Measurements from ENCODE around the gene LCNL1.
A peak's percentile ranks its signal among the peaks of the same experiment; 100 is the strongest.
"Not testable (repeated sequence)": the region's sequence is repeated elsewhere in the genome, so short reads cannot be mapped to it uniquely, and the experiment has no call there.

LCNL1 gene

DNA sequence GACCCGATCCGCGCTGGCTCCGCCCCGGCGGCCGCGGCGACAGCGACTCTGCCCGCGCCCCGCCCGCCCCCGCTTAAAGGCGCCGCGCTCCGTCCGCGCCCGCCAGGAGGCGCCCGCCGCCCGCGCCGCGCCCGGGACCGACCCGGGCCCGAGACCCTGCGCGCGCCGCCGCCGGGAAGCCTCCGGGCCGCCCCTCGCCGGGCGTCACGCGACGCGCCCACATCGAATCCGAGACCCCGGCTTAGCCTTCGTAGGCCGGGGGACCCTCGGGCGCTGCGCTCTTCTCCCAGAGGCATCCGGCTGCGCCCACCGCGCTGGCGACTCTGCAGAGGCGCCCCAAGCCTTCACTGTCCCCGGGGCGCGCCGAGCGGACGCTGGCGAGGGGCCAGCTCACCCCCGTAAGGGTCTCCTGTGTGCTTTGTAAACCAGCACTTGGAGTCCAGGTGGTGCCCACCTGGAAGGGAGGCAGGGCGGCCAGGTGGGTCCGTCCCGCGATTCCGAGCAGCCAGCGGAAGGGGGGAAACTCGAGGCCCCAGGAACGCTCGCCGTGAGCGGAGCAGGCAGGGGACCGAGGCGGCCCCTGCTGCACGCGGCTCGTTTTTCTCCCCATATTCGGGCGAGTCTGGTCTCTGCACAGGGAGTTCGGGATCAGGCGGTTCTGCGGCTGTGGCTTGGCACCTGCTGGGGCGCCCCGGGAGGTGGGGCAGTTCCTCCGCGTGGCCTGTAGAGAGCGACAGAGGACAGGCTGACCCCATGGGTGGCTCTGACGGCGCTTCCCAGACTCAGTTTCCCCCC lies 45.7 kb downstream of the LCNL1 start:
- peak; percentile 65 to 81 for DNase-seq

DNA sequence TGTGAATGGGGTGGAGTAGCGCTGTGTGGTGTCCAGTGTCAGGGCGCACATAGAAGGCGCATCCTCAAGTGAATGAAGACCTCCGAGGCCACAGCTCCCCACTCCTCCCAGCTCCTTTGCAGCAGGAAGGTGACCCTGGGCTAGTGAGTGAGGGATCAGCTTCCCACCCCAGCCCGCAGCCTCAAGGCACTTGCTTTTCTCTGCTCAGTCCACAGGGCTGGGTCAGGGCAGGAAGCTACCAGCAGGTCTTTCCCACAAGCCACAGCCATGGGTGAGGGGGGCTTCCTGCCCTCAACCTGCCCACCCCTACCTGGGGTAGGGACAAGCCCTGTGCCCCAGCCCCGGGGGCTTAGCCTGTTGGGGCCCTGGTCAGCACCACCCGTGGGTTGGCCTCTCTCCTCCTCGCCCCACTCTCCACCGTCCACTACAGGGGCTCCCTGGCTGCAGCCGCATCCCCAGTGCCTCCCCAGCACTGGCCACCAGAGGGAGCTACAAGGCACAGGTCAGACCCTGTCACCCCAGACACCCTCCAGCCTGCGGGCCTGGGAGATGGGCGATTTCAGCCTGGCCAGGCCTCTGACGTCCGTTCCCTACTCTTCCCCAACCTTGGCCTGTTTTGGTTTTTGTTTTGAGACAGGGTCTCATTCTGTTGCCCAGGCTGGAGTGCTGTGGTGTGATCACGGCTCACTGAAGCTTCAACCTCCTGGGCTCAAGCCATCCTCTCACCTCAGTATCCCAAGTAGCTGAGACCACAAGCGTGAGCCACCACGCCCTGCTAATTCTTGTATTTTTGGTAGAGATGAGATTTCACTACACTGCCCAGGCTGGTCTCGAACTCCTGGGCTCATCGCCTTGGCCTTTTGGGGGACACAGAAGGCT lies 46.5 kb downstream of the LCNL1 start:
- DNase-seq, result peak; percentile 69 to 74

DNA sequence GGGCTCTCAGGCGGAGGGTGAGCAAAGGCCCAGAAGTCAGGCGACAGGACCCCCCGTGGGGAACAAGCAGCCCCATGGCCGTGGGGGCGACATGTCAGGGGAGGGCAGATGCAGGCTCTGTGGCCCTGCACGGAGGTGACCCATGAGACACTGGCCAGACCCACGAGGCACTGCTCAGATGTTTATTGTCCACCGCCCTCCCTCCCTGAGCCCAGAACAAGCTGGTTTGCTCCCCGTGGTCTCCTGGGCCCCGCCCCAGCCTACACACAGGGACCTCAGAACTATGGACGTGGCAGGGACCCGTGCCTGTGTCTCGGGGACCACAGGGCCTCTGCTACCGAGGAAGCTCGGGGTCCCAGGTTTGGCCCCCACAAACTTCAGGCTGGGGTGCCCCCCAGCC lies 47.2 kb downstream of the LCNL1 start:
- DNase-seq, result no peak

DNA sequence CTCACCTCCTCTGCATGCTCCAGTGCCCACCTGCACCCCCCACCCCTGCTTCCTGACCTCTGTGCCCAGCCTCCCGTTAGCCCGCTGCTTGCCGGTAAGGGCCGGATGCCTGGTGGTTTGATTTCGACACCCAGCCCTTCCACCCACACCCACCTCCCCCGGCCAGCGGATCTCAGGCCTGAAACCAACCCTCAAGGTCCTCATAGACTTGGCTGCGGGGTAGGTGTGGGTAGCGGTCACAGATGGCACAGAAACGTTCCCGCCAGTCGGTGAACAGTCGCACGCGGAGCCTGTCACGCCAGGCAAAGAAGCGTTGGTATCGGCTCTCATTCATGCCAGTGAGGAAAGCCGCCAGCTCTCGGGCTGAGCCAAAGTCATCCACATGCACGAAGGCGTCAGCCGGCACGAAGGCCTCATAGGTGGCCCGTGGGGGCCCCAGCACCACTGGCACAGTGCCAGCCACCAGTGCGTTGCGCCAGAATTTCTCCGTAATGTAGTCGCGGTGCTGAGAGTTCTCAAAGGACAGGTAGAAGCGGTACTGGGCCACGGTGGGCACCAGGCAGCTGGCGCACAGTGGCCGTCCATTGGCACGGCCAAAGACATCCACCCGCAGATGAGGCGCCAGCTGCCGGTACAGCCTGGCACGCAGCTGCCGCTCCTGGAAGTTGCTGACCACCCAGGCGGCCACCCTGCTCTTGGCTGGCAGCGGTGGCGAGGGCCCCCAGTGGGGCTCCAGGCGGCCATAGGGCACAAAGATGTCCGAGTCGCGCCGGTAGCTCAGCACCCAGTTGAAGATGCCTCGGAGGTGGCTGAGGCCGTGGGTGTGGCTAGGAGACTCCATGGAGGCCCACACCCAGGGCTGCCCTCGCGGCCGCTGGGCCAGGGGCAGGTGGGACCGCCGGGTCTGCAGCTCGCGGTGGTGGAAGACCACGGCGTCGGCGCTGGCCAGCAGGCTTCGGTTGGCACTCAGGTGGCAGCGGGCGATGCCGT lies 48.0 kb downstream of the LCNL1 start:
- DNase-seq, result peak; percentile 59 to 62

- peak; percentile 56 to 67 for DNase-seq
Measured at GRCh38 chr9:137031904-137032640, 49.3 kb downstream of the LCNL1 start, which contains the start of gene FUT7. FUT7 (minus strand) TSS chr9:137032088; CDS start chr9:137031991, 97 bp downstream.

DNA sequence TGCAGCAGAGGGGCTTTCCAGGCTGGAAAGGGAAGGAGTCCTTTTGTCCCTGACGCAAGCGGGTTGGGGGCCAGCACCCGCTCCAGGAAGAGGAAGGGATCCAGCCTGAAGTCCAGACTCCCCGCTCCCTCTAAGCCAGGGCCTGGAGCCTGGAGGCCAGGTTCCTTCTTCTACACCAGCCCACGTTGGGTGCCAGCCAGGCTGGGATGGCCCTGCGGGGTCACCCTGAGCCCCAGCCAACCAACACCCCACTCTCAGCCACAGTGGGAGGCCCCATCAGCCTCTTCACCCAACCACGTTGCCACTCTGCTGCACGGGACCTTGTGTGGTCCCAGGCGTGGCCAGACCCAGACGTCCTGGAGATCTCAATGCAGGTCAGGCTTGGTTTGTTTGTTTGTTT lies 50.1 kb downstream of the LCNL1 start:
- DNase-seq, result peak; percentile 41 to 65

DNA sequence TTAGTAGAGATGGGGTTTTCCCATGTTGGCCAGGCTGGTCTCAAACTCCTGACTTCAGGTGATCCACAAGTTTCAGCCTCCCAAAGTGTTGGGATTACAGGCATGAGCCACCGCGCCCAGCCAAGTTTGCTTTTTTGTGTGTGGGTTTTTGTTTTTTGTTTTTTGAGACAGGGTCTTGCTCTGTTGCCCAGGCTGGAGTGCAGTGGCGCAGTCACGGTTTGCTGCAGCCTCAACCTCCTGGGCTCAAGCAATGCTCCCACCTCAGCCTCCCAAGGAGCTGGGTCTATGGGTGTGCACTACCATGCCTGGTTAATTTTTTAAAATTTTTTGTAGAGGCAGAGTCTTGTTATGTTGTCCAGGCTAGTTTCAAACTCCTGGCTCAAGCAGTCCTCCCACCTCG lies 50.7 kb downstream of the LCNL1 start:
- not testable (repeated sequence) for DNase-seq

GRCh38 chr9:137034039-137034708 lies 51.4 kb downstream of the LCNL1 start:
- no peak for DNase-seq

- DNase-seq, result peak; percentile 86 to 89
Measured at GRCh38 chr9:137034709-137035506, 52.1 kb downstream of the LCNL1 start.
